NCI-H1092 (cell line): ENCODE measurements around the gene SLC35A1.

Experiments
- DNase-seq: peaks from one replicate; lab custom pipeline; 2025; lab: John Stamatoyannopoulos, UW

Gene SLC35A1

DNA sequence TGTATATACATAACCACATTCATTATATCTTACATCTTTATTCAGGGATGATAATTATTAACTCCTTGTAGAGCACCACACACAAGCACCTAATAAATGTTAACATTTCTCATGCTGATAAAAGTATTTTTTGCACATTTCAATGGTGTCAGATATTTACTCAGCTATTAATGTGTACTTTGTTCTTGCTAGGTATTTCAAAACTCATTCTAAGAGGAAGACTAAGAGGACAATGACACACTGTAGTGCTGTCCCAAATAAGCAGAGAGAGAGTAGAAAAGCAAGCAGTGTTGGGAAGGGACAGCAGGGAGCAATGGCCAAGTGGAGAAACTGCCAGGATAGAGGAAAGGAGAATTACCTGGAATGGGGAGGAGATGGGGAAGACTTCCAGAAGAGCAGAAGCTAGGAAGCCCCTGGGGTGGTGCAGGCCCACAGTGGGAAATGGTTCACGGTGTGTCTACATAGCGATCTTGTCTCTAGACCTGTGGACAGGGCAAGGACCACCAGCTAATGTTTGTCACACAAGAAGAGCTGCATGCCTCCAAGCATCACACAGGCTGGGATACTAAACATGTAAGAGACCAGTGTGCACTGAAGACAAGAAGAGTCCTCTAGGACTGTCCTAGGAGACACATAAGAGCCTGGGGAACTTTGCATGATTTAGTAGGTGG is 61.7 kb downstream of the SLC35A1 start:
- DNase-seq: no peak

DNA sequence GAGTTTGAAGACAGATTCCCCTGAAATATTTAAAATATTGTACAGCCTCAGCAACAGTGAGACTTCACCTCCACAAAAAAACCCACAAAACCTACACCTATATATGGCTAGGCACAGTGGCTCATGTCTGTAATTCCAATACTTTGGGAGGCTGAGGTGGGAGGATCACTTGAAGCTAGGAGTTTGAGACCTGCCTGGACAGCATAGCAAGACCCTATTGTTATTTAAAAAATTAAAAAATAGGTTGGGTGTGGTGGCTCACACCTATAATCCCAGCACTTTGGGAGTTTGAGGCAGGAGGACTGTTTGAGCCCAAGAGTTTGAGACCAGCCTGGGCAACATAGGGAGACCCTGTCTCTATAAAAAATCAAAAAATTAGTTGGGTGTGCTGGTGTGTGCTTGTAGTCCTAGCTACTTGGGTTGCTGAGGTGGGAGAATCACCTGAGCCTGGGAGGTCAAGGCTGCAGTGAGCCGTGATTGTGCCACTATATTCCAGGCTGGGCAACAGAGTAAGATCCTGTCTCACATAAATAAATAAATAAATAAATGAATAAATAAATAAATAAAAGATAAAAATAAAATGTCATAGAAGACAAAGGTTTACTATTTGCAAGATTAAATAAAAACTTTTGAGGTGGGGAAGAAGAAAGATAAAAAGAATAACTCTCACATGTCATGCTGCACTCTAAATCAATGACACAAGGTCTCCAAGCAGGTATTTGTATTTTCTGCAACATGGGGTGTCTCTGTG is 65.9 kb downstream of the SLC35A1 start:
- DNase-seq: no peak

DNA sequence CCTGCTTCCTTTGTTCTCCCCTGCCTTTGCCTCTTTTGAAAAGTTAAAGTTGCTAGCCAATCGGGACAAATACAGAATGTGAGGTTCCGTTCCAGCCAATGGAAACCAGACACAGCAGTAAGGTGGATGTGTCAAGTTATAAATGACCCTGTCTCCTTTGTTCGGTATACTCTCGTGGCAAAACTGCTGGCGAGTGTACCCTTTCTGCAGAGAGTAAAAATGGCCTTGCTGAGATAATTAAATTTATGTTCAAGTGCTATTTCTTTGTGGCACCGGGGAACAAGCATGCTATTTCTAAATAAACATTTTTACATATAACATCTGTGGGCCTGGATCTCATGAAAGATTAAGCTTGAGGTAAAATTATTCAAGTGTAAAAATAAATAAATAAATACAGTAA is 66.8 kb downstream of the SLC35A1 start:
- DNase-seq: no peak

DNA sequence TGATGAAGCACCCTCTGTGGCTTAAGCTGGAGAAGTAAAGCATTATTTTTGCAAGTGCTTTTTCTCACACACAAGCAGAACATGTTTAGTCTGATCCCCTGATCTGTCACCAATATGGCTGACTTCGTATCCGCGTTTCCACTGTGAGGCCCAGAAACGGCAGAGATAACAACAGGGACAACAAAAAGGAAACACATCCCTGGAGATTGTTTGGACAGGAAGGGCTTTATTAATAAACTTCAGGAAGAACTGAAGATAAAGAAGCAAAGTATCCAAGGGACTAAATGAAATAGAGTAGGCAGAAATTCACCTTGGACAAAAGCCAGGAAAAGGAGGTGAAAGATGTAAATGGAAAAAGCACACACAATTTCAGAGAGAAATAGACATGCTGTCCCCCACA is 67.8 kb downstream of the SLC35A1 start:
- no peak for DNase-seq

DNA sequence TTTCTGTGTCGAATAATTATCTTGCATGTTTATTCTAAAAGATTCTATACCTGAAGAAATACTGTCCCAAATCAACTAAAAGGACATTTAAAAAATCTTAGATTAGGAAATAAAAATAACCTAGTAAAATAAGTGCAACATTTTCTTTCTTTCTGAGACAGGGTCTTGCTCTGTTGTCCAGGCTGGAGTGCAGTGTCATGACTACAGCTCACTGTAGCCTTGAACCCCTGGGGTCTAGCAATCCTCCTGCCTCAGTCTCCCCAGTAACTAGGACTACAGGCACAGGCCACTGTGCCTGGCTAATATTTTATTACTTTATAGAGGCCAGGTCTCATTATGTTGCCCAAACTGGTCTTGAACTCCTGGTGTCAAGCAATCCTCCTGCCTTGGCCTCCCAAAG is 68.3 kb downstream of the SLC35A1 start:
- no peak for DNase-seq

DNA sequence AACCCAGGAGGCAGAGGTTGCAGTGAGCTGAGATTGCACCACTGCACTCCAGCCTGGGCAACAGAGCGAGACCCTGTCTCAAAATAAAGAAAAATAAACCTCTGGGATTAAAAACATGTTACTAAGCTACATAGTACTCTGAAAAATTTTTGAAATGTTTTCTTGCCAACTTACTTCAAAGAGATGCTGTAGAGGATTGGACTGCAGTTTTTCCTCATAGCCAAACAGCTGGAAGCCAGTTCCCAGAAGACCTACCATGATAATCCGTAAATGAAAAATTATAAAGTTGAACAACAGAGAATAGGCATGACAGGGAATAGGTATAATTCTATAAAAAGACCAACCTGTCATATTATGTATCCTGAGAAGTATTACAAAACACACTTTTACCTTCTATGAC is 69.0 kb downstream of the SLC35A1 start:
- no peak for DNase-seq

DNA sequence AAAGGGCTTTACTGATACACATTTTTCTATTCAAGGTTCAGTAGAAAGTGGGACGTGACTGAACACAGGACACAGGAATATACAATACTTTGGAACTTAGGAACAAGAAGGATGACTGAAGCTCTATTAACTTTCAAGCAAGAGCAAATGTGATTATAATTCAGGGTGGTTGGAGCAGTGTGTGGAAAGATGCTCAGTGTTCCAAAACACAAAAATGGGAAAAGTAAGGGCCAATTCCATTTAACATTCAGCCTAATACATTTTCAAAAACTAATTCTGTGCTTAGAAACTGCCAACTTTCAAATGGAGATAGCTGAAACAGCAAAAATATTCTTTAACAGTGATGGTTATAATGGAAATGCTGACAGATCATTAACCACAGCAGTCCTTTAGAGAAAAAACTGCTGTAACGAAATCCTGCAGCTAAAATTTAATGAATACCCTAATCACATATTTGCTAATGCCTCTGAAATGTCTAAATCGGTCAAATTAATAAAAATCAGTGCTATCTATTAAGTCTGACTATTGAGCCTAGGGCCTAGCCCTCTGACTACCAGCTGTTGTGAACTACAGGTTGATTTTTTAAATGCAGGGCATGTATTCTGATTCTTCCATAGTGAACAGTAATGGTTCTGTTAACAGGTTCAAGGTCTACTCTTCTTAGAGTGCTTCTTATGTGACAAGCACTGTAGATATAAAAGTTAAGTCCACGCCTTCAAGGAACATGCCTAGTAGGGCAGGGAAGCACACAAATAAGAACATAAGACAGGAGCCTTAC is 71.1 kb downstream of the SLC35A1 start:
- no peak for DNase-seq

DNA sequence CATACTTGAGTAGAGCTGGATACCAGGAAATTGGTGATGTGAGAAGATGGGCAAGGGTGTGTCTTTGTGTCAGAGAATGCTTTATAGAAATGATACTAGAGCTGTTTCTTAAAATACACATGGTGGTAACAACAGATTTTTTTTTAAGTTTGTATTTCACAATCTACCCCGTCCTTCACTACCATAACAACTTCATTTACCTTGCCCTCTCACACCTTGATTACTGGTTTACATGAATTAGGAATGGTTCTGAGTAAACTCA is 71.6 kb downstream of the SLC35A1 start:
- DNase-seq: no peak

DNA sequence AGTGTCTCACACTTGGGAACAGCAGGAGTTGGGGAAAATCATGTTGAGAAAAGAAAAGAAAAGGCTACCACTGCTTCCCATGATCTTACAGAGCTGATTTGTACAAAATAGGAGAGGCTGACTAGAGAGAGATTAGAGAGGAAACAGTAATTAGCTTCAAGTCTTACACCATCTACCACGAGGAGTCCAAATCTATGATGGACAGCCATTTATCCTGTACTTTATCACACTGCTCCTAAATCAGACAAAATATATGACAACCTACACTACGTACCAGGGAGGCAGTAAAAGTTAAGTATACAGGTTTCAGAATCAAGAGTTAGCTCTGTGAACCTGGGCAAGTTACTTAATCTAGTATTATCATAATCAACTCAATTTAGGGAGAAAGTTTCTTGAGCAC is 79.0 kb downstream of the SLC35A1 start:
- DNase-seq: no peak

DNA sequence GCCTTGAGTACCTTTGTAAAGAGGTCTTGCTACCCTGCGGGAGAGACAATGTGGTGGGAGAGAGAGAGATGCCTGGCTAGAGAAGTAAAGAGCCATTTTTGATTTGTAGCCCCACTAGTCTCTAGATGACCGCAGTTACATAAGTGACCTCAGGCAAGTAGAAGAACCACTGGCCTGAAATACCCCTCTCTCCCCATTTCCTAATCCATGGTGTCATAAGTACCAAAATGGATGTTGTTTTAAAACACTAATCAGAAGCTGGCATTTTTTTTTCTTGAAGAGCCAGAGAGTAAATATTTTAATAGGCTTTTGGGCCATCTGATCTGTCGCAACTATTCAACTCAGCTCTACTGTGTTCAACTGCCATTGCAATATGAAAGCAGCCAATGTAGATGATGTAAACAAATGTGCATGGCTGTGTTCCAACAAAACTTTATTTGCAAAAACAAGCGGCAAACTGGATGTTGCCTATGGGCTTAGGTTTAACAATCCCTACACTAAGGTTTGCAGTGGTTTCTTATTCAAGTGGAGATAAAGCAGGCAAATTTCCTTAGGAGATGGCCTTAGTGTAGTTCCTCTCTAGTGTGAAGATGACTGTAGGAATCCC is 80.5 kb downstream of the SLC35A1 start:
- DNase-seq: no peak

DNA sequence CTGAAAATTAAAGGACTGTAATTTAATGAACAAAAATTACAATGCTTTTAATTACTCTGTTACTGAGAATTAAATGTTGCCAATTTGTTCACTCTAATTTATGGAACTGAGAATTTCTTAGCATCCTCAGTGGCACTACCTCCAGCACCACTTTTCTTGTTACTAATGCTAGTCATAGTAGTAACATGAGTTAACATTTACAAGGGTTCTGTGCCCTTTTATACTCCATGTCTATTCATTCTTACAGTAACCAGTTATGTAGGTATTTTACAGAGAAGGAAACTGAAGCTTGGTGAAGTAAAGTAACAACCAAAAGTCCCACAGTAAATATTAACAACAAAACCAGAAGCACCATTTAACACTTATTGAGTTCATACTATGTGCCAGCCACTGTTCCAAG is 82.7 kb downstream of the SLC35A1 start:
- no peak for DNase-seq

DNA sequence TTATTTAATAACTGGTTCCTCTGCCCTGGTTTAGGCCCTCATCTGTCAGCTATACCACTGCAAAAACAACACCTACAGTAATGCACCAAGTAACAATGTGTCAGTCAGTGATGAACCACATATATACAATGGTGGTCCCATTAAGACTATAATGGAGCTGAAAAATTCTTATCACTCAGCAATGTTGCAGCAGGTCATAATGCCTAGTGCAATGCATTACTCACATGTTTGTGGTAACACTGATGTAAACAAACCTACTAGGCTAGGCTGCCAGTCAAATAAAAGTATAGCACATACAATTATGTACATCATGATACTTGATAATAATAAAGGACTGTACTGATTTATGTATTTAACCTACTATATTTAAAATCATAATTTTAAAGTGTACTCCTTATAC is 85.7 kb downstream of the SLC35A1 start:
- no peak for DNase-seq

DNA sequence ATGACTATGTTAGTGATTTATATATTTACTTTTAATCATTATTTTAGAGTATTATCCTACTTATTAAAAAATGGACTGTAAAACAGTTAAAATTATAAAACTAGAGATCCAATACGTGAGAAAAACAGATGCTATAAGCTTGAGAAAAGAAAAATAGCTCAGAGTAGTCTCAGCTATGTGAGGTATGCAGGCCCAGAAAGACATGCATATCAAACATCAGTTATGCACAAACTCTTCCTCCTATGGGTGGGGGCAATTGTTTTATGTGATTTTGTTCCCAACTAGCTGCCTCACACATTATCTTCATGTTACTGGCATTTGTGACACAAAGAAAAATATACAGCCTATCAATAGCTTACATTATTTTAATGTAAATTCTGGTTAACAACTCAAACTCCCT is 88.2 kb downstream of the SLC35A1 start:
- DNase-seq: no peak
